ENCODE data around the gene CLCN3. TPM values are rescaled to one million over a fixed set of nuclear protein-coding genes. Genes with fewer than 3 reads are reported as not detected.
"Not testable (repeated sequence)": the region's sequence is repeated elsewhere in the genome, so short reads cannot be mapped to it uniquely, and the experiment has no call there.

CLCN3 gene
- total and polyA plus RNA-seq, 10 of the 15 experiments (the other 5 are each of a cell fraction or from before 2014, with no cell fraction given), result 4.0 to 22.8 (median 11.8) TPM

GRCh38 chr4:169738604-169739003 is 118.2 kb downstream of the CLCN3 start:
- POLR2A ChIA-PET, result interaction anchor here (0.5 kb wide), 1 partner anchor 12 kb away, joined by 5 read pairs; no protein-coding TSS in a partner anchor
- H3K4me3 ChIP-seq; intact Hi-C loops (cut with micrococcal nuclease; ENCODE audit: unreplicated experiment); H3K4me2 ChIP-seq (ENCODE audit: control insufficient read depth, insufficient read depth); H3K27me3 ChIP-seq (replicated peaks in 1 of 2; ENCODE audit: control insufficient read depth in 2 of 2, insufficient read depth in 2 of 2, low read length in 1 of 2); ATAC-seq; H3K9ac ChIP-seq (ENCODE audit: control insufficient read depth, insufficient read depth, low read length); in situ Hi-C loops (cut with MboI); H3K4me1 ChIP-seq (ENCODE audit: control insufficient read depth, insufficient read depth, low read length); RAD21 ChIA-PET (ENCODE audit: unreplicated experiment); FAIRE-seq; DNase-seq (ENCODE audit: low read depth, low spot score); H3K36me3 ChIP-seq (ENCODE audit: control insufficient read depth in 2 of 2, insufficient read depth in 2 of 2, low read length in 1 of 2); H2AFZ ChIP-seq (ENCODE audit: control insufficient read depth, low read depth, low read length); H3K79me2 ChIP-seq (ENCODE audit: control insufficient read depth, insufficient read depth, low read length); BruUV-seq (replicated peaks); H3K9me3 ChIP-seq (replicated peaks; ENCODE audit: control insufficient read depth, insufficient read depth, low read length); H3K27ac ChIP-seq (ENCODE audit: control insufficient read depth, insufficient read depth); H4K20me1 ChIP-seq (ENCODE audit: control insufficient read depth, insufficient read depth): not testable (repeated sequence)
- CTCF ChIA-PET, result interaction anchor here (1.3 kb wide), 1 partner anchor 19 kb away, joined by 3 read pairs; no protein-coding TSS in a partner anchor
- SMC1A ChIA-PET (ENCODE audit: uncharacterized antibody, unreplicated experiment), result interaction anchor here (0.7 kb wide), 1 partner anchor 126 kb away, joined by 3 read pairs; the partner anchor contains the start of gene NEK1

- intact Hi-C loops (cut with micrococcal nuclease; ENCODE audit: unreplicated experiment), result no loop called here
- no peak overlapping the region for H2AFZ ChIP-seq (ENCODE audit: control insufficient read depth, low read depth, low read length)
- SMC1A ChIA-PET (ENCODE audit: uncharacterized antibody, unreplicated experiment), result interaction anchor here (1.0 kb wide), 2 partner anchors 14 to 57 kb away, joined by 3 read pairs; no protein-coding TSS in a partner anchor
- TF ChIP-seq NR2C1 (IDR thresholded peaks at IDR 0.05) (no peak), NKRF (conservative IDR thresholded peaks at IDR 0.05) (no peak), TCF3 (IDR thresholded peaks at IDR 0.05; ENCODE audit: borderline replicate concordance, insufficient read depth, low read depth, low read length) (no peak), MTA3 (IDR thresholded peaks at IDR 0.05; ENCODE audit: borderline replicate concordance, low read length) (no peak), ZBTB11 (CRISPR knock-in tag; IDR thresholded peaks at IDR 0.05) (no peak), SREBF2 (IDR thresholded peaks at IDR 0.05; ENCODE audit: low read length) (no peak), MLLT1 (IDR thresholded peaks at IDR 0.05) (no peak), ATF7 (IDR thresholded peaks at IDR 0.05; ENCODE audit: low read depth) (no peak), HSF1 (IDR thresholded peaks at IDR 0.05; ENCODE audit: low read depth, low read length) (no peak)
Observed at GRCh38 chr4:169741569-169741968, 121.2 kb downstream of the CLCN3 start.

More at GRCh38 chr4:169741569-169741968, 121.2 kb downstream of the CLCN3 start:
- no TSS peak for BruUV-seq (replicated peaks)
- 98% methylated on average over 2 of the region's 2 CpGs for WGBS (ENCODE audit: insufficient coverage, insufficient replicate concordance, low lambda C conversion rate, missing lambda C conversion rate)
- no peak overlapping the region for H3K4me3 ChIP-seq
- RAD21 ChIA-PET (ENCODE audit: unreplicated experiment), result no interaction called here
- H3K4me2 ChIP-seq (ENCODE audit: control insufficient read depth, insufficient read depth), result no peak overlapping the region
- no peaks in the 10 kb centered on the region for H3K27me3 ChIP-seq (replicated peaks in 1 of 2; ENCODE audit: control insufficient read depth in 2 of 2, insufficient read depth in 2 of 2, low read length in 1 of 2)
- no peak for DNase-seq (ENCODE audit: low read depth, low spot score)
- no peaks in the 10 kb centered on the region for H3K9me3 ChIP-seq (replicated peaks; ENCODE audit: control insufficient read depth, insufficient read depth, low read length)
- CTCF ChIA-PET, result interaction anchor here (0.6 kb wide), 1 partner anchor 336 kb away, joined by 3 read pairs; no protein-coding TSS in a partner anchor
- H3K27ac ChIP-seq (ENCODE audit: control insufficient read depth, insufficient read depth), result no peak overlapping the region
- FAIRE-seq, result no peak
- H3K9ac ChIP-seq (ENCODE audit: control insufficient read depth, insufficient read depth, low read length), result no peak overlapping the region
- H3K4me1 ChIP-seq (ENCODE audit: control insufficient read depth, insufficient read depth, low read length), result no peaks in the 10 kb centered on the region
- in situ Hi-C loops (cut with MboI), result no loop called here
- POLR2A ChIA-PET, result no interaction called here
- H4K20me1 ChIP-seq (ENCODE audit: control insufficient read depth, insufficient read depth), result no peaks in the 10 kb centered on the region
- no peak for ATAC-seq
- no peaks in the 10 kb centered on the region for H3K79me2 ChIP-seq (ENCODE audit: control insufficient read depth, insufficient read depth, low read length)
- no peaks in the 10 kb centered on the region; a peak in 2 of 4 replicates for H3K36me3 ChIP-seq (ENCODE audit: control insufficient read depth in 2 of 2, insufficient read depth in 2 of 2, low read length in 1 of 2)
